HK-2 (cell line): Measurements from ENCODE around the gene C5orf52.
"Not testable (repeated sequence)": the region's sequence is repeated elsewhere in the genome, so short reads cannot be mapped to it uniquely, and the experiment has no call there.

Experiments used
- DNase-seq: peaks from one replicate; pipeline ENCODE4 v3.0.0-alpha.2; 2018; ENCODE audit not compliant: unreplicated experiment

The C5orf52 gene

GRCh38 chr5:157722895-157723294, 51.6 kb downstream of the C5orf52 start:
- DNase-seq = not testable (repeated sequence)

- DNase-seq = not testable (repeated sequence)
Measured at GRCh38 chr5:157726607-157727006, 55.3 kb downstream of the C5orf52 start.

- not testable (repeated sequence) for DNase-seq
Measured at GRCh38 chr5:157727858-157728257, 56.5 kb downstream of the C5orf52 start.
